ENCODE results near the gene STAC3.

- TF ChIP-seq, protein P1, sequence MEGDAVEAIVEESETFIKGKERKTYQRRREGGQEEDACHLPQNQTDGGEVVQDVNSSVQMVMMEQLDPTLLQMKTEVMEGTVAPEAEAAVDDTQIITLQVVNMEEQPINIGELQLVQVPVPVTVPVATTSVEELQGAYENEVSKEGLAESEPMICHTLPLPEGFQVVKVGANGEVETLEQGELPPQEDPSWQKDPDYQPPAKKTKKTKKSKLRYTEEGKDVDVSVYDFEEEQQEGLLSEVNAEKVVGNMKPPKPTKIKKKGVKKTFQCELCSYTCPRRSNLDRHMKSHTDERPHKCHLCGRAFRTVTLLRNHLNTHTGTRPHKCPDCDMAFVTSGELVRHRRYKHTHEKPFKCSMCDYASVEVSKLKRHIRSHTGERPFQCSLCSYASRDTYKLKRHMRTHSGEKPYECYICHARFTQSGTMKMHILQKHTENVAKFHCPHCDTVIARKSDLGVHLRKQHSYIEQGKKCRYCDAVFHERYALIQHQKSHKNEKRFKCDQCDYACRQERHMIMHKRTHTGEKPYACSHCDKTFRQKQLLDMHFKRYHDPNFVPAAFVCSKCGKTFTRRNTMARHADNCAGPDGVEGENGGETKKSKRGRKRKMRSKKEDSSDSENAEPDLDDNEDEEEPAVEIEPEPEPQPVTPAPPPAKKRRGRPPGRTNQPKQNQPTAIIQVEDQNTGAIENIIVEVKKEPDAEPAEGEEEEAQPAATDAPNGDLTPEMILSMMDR (IDR thresholded peaks at IDR 0.05), result no peak
- TF ChIP-seq EZH2 (IDR thresholded peaks at IDR 0.05) (no peak), EZH2phosphoT487 (IDR thresholded peaks at IDR 0.05) (no peak)
Measured at GRCh38 chr12:57193706-57194245, 57.2 kb downstream of the STAC3 start.

Data from neural progenitor cell (in vitro differentiated cells).